GM20431 (cell line): Measurements from ENCODE around the gene CPLX3.
"Not testable (repeated sequence)": the region's sequence is repeated elsewhere in the genome, so short reads cannot be mapped to it uniquely, and the experiment has no call there.

Source experiments
- in situ Hi-C: fragments of 300-500 bp; cut with MseI, MboI; formaldehyde crosslinking; loops from one replicate; pipeline ENCODE4 v1.15.0; 2020; ENCODE audit warnings: low sequenced_read_pairs; ENCODE audit not compliant: unreplicated experiment

Gene CPLX3, protein sequence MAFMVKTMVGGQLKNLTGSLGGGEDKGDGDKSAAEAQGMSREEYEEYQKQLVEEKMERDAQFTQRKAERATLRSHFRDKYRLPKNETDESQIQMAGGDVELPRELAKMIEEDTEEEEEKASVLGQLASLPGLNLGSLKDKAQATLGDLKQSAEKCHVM

DNA sequence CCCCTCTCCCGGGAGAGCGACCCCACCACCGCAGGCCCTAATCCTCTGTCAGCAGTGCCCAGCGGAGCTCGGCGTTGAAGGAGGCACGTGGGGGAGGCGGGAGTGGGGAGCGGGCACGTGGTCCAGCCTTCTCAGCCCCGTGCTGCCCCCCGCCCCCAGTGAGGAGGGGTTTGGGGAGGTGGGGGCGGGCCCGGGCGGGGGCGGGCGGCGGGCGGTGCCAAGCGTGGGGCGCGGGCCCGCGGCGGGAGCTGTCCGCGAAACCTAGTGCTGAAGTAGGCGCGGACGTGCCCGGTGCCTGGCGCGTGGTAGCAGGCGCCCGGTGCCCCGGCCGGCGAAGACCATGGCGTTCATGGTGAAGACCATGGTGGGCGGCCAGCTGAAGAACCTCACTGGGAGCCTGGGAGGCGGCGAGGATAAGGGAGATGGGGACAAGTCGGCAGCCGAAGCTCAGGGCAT lies at the start of gene CPLX3:
TSS of gene CPLX3 (plus strand) at position 264 of the 456 bp plus-strand sequence. CDS start at position 341, 77 bp downstream.
- in situ Hi-C loops, result no loop called here

DNA sequence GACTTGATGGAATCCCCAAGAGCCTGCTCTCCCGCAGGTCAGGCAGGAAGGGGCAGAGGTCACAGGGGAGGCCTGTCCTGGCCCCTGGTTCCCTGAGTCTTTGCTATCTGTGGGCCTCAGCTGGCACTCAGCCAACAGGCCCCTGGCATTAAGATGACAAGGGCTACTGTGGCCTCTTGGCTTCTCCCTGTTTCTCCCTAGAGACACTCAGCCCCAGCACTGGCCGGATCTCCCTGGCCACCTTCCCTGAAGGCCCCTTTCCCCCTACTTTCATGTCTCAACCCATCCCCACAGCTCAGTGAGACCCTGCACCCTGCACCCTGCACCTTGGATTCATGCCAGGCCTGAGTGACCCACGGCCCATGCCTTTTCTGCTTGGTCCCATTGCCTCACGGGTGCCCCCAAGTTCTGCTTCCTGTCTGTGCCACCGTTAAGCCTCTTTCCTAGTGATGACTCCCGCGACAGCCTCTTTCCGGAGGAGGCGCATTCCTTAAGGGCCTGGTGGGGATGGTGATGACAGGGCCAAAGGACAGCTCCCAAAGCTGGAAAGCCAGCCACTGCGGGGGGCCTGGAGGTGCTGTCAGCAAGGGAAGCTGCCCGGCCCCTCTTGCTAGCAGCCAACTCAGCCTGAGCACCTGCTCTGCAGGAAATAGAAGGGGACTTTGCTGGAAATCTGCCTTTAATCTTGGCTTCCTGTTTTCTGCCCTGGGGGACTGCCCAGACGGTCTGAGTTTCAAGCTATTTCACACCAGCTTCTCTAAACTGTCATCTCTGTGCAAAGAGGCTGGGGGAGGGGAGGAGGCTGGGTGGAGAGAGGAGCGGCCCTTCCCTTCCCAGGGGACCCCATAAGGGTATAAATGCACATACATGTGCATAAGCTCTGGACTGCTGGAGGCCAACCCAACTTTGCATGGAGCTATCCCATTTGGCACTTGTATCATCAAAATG lies 49.3 kb upstream of the CPLX3 start:
- in situ Hi-C loops, result no loop called here

DNA sequence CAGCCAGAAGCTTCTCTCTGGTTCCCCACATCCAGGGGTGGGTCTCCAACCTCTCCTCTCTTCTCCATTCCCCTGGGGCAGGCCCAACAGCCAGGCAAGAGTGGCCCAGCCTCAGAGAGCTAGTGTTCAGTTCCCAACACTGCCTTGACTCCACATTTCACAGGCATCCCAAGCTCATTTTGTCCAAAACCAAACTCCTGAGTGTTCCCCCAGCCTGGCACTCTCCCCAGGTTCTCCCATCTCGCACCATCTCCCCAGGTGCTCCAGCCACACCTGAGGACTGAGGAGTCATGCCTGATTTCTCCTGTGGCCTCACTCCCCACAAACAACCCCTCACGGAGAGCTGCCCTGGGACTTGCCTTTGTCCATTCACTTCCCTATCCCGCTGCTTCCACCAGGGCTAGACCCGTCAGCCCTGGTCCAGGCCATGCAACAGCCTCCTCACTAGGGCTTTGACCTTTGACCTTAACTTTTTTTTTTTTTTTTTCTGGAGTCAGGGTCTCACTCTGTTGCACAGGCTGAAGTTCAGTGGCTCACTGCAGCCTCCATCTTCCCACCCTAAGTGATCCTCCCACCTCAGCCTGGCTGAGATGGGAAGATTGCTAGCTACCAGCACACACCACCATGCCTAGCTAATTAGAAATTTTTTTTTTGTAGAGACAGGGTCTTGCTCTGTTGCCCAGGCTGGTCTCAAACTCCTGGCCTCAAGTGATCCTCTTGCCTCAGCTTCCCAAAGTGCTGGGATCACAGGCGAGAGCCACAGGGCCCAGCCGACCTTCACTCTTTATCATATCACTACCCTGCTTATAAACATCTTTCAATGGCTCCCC lies 48.4 kb upstream of the CPLX3 start:
- in situ Hi-C loops, result no loop called here

DNA sequence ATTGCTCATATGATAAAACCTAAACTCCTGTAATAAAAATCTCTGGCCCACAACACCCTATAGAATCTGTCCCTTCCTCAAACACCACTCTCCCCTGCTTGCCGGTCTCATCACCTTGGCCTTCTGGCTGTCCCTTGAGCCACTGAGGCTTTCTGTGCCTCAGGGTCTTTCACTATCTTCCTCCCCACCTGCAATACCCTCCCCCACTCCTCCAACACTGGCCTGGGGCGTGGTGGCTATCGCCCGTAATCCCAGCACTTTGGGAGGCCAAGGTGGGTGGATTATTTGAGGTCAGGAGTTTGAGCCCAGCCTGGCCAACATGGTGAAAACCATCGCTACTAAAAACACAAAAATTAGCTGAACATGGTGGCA lies 47.8 kb upstream of the CPLX3 start:
- in situ Hi-C loops, result no loop called here

DNA sequence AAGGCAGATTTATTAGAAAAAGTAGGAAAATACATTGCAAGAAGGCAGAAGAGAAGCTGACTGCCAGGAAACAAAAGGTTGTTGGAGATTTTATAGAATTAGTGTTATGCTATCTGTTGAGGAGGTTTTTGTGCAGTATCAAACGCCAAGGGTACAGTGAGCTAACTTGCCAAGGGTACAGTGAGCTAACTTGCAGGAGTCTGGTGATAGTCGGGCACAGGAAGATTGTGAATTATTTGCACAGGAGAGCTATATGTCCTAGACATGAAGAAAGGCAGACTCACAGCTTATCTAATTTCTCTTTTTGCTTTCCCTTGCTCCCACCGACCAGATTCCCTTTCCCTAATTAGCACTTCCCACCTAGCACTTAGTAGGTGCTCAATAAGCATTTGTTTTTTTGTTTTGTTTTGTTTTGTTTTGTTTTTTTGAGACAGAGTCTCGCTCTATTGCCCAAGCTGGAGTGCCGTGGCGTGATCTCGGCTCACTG lies 47.2 kb upstream of the CPLX3 start:
- in situ Hi-C loops, result no loop called here

DNA sequence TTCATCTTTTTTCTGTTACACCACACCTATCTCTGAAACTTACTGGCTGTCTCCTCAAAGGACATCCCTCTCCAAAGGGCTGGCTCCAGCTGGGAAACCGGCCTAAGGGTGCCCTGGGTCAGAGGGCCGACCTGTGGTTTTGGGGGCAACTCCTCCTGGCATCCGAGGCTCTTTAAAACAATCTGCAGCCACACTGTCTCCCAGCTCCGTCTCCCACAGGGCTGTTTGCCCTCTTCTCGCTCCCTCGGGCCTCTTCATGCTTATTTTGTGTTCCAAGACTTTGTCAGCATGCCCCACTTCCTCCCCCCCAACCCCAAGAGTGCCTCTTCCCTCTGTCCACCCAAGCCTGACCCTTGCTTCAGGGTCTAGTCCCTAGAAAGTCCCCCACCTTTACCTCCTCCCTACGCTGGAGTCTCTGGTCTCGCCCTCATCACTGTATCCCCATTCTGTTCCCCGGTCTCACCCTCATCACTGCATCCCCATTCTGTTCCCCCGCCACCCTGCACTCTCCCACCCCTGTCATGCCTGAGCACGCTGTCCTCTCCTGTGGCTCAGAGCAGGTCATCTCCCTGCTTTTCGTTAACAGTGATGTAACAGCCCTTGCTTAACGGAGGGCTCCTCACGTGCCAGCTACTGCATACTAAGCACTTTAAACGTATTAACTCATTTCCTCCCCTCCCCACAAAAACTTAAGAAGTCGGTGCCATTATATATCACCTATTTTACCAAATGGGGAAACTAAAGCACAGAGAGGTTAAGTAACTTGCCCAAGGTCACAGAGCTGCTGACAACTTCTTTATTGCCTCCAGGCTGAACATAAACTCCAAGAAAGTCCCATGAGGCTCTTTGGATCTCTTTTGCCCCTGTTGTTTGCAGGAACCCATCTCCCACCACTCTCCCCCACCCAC lies 45.6 kb upstream of the CPLX3 start:
- in situ Hi-C loops, result no loop called here

DNA sequence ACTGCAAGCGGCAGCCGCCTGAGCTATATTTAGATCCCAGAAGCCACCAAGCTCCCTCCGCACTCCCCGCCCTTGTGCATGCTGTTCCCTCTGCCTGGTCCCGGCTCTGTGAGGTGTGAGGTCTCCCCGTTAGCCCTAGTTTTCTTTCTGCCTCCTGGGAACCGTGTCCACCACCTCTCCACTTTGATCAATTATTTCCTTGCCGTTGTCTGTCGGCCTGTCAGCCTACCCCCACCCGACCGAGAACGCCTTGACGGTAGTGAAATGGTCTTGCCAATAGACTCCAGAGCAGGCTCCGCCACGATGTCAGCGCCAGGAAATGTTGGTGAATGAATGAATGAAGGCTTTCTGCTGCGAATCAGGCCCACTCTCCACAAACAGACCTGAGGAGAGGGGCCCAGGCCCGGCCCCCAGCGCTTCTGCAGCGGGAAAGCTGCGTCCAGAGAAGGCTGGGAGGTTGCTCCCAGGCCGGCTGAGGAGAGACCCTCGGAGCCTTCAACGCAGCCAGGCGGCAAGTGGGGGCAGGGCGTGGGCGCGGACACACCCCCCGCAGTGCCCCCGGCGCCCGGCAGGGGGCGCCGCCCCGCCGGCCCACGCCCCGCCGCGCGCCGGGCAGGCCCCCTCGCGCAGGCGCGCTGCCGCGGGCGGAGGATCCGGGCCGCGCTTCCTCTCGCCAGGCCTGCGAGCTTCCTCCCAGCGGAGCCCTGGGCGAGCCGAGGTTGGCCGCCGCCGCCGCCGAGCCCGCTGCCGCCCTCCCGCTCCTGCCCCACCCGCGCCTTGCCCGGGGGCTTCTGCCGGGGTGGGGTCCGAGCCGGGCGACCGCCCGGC lies 44.8 kb upstream of the CPLX3 start, which contains the start of gene CSK:
TSS of gene CSK (plus strand) at position 650 of the 828 bp plus-strand sequence. CDS start 16,218 bp downstream, outside the sequence.
- in situ Hi-C loops, result no loop called here

DNA sequence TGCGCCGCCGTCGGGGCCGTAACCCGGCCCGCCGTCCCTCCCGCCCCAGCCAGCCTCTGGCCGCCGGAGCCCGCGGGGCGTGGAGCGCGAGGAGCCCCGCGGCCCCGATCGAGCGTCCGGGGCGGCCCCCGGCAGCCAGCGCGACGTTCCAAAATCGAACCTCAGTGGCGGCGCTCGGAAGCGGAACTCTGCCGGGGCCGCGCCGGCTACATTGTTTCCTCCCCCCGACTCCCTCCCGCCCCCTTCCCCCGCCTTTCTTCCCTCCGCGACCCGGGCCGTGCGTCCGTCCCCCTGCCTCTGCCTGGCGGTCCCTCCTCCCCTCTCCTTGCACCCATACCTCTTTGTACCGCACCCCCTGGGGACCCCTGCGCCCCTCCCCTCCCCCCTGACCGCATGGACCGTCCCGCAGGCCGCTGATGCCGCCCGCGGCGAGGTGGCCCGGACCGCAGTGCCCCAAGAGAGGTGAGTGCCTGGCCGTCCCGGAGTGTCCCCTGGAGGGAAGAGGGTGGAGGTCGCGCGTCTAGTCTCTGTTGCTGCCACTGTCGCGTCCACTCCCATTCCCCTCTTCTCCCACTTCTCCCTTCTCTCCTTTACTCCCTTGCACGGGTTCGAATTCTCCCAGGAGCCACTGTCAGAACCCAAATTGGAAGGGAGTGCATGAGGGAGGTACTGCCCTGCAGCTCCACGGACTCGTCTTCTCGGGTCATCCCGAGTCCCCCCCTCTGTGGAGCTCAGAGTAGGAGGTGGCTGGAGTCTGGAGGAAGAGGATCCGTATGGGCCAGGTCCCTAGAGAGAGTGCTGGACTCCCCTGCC lies 44.0 kb upstream of the CPLX3 start:
- in situ Hi-C loops, result no loop called here

DNA sequence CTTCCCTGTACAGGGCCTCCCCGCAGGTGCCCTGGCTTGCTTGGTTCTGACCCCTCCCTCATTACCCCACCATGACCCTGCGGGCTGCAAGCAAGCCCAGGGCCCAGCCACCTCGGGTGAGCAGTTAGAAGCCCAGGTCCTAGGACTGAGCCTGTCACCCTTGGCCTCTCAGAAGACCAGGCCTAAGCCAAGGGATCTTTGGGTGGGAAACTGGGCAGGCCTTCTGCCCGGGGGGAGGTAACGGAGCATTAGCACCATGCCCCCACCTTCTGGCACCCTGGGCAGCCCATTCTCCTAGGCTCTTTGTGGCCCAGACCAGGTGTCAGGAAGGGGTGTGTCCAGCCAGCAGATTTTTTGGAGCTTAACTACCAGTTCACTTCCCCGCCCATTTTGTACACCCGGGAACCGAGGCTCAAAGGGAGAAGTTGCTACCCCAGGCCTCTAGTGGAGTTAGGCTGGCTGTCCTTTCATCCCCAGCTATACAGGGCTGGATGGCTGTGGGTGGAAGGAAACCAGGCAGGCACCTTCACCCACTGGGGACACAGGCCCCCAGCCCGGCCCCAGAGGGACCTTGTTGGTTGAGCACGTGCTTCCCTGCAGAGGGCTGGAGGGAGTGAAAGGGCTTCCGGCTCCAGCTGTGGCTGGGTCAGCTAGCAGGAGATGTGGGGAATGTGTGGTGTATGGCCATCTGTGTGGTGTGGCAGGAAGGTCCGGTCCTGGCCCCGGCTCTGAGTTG lies 43.2 kb upstream of the CPLX3 start:
- in situ Hi-C loops, result no loop called here

DNA sequence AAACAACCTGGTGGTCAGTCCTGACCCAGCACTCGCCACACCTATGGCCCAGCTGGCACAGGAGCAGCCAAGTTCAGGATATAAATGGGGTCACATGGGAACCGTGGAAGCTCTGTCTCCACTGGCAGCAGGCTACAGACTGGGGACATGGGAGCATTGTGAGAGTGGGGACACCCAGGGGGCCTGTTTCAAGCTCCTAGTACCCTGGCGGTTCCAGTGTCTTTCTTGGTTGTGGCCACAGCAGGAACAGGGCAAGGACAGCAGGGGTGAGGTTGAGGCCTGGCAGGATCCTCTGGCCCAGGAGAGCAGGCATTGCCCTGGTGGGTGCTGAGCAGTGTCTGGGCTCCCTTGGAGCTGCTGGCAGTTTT lies 42.6 kb upstream of the CPLX3 start:
- in situ Hi-C loops, result no loop called here

DNA sequence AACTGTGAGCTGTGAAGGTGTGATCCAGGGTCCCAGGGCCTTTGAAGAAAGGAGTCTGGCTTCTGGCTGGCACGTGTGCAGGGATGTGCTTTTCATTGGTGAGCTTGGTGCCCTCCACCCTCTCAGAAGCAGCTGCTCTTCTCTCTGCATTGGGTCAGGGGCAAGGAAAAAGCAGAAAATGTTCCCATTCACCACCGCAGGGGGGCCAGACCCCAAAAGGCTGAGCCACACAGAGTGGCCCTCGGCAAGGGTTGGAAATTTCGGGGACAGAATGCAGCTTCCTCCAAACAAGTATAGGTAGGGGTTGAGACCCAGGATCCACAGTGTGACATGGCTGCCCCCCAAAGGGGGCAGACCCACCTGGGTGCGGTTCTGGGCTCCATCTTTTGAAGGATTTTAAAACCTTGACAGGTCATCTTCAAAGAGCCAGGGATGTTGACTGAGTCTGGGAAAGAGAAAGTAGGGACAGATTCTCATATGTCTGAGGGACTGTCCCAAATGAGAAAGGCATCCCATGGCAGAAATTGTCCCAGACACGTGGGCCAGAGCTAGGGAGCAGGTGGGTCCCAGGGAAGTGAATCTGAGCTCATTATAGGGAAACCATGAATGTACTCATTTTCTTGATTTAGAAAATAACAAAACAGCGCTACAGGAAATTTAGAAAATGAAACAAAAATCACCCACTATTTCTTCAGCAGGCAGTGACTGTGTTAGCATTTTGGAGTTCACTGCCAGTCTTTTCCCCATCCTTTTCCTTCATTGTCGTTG lies 41.8 kb upstream of the CPLX3 start:
- in situ Hi-C loops, result no loop called here

DNA sequence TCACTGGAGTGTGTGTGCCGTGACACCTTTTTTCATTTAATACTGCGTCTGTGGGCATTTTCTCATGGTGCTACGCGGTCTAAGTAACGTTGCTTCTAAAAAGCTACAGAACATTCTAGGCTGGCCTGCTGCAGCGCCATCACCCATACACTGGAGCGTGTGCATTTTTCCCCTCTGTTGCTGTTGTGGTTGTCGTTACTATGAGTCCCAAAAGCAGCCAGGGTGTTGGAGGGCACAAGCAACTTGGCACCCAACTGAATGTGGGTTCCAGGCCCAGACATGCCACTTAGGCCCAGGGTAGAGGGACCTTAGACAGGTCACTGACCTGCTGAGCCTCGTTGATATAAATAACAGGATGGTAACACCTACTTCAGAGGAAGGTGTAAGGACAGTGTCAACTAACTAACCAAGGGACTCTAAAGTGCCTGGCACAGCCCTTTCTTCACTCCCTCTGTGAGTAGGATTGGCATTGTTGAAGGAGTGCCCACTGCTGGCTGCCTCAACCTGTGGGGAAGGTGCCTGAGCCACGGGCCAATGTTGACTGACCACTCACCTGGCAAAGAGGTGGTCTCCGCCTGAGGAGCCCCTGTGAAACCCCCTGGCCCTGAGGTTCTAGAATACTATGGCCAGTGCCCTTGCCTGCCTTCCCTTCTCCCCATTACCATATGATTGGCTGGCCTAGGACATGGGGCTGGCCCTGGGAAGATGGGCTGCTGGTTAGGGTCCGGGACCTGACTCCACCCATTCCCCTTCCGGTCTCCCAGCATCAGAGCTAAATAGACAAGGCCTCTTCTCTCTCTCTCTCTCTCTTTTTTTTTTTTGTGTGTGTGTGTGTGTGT lies 41.0 kb upstream of the CPLX3 start:
- in situ Hi-C loops, result no loop called here

DNA sequence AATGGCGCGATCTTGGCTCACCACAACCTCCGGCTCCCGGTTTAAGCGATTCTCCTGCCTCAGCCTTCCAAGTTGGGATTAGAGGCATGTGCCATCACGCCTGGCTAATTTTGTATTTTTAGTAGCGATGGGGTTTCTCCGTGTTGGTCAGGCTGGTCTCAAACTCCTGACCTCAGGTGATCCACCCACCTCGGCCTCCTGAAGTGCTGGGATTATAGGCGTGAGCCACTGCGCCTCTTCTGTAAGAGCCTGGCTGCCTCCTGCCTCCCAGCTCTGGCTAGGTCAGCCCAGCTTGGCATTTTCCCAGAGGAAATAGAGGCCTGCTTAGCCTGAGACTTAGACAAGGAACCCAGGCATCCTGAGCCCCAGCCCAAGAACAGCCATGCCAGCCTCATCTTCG lies 40.3 kb upstream of the CPLX3 start:
- in situ Hi-C loops, result not testable (repeated sequence)

DNA sequence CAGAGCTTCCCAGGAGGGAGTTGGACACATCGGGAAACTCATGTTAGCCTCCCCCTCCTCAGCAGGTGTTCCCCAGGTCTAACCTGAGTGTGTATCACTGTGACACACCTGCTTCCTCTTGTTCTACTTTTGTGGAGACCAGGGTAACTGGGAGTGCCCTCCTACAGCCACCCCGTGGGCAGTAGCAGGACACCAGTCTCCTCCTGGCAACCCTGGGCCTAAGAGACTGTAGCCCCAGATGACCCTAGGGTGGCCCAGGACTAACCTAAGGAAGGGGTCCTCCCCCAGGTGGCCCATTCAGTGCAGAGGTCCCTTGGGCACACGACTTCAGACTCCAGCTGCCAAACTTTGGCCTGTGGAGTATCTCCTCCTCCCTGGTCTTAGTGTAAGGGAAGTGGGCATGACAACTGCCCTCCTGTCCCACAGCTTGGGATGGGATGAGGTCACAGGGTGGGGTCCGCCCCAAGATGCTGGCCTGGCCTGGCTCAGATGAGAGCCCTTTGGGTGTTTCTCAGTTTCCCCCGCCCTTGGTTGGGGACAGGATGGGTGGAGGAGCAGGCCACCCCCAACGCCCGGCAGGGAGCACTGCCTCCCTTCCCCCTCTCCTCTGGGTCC lies 39.8 kb upstream of the CPLX3 start:
- in situ Hi-C loops, result no loop called here
